Thyroid gland (tissue), 4 donors: Measurements from ENCODE around the gene SCAP.

Source experiments
- CTCF ChIP-seq, 6 experiments: fragments of 200-600 bp in 3 of 6; fragments of 450-650 bp in 3 of 6; sonication (generic) in 3 of 6; IDR thresholded peaks; one replicate each; pipeline ENCODE4 v1.5.1; 2016 to 2019; ENCODE audit warnings: antibody characterized with exemption in 6 of 6, mild to moderate bottlenecking in 2 of 6, inconsistent platforms in 1 of 6, moderate library complexity in 1 of 6
- POLR2A ChIP-seq, 2 donors: fragments of 450-650 bp; IDR thresholded peaks; one replicate each; pipeline ENCODE4 v1.6.1; 2017; ENCODE audit warnings: antibody characterized with exemption in 2 of 2, mild to moderate bottlenecking in 2 of 2, moderate library complexity in 1 of 2

- TF ChIP-seq POLR2A (IDR thresholded peaks at IDR 0.05) (no peak), CTCF (IDR thresholded peaks at IDR 0.05) (peak in 3 of 6 experiments; percentile 13 to 57 (median 25))
These were observed 104.6 kb downstream of the SCAP start for GRCh38 chr3:47370887-47371697.
